HG03280 (cell line): ENCODE results near the gene BPIFB4.

Experiments
- ATAC-seq: cut with Tn5 transposase; IDR thresholded peaks from one replicate; pipeline ENCODE4 v1.9.1; 2021; ENCODE audit warnings: mild to moderate bottlenecking, moderate library complexity; ENCODE audit not compliant: unreplicated experiment

BPIFB4 gene

GRCh38 chr20:33059741-33060390 lies 19.6 kb upstream of the BPIFB4 start:
- ATAC-seq = no peak

GRCh38 chr20:33061658-33062028 lies 17.8 kb upstream of the BPIFB4 start:
- no peak for ATAC-seq

- no peak for ATAC-seq
Observed at GRCh38 chr20:33062105-33062824, 17.2 kb upstream of the BPIFB4 start.

GRCh38 chr20:33062825-33063149 lies 16.7 kb upstream of the BPIFB4 start:
- no peak for ATAC-seq

- no peak for ATAC-seq
Observed at GRCh38 chr20:33063271-33063670, 16.2 kb upstream of the BPIFB4 start.

GRCh38 chr20:33064572-33065287 lies 14.7 kb upstream of the BPIFB4 start:
- no peak for ATAC-seq

GRCh38 chr20:33065785-33066184 lies 13.7 kb upstream of the BPIFB4 start:
- no peak for ATAC-seq

GRCh38 chr20:33067806-33068205 lies 11.6 kb upstream of the BPIFB4 start:
- no peak for ATAC-seq

GRCh38 chr20:33068251-33068939 lies 11.0 kb upstream of the BPIFB4 start:
- ATAC-seq = no peak

GRCh38 chr20:33069673-33070072 lies 9.8 kb upstream of the BPIFB4 start:
- ATAC-seq = no peak

- ATAC-seq = no peak
Observed at GRCh38 chr20:33070111-33071053, 9.1 kb upstream of the BPIFB4 start.

GRCh38 chr20:33071198-33071597 lies 8.2 kb upstream of the BPIFB4 start:
- no peak for ATAC-seq

- ATAC-seq = no peak
Observed at GRCh38 chr20:33072362-33072761, 7.1 kb upstream of the BPIFB4 start.

GRCh38 chr20:33072813-33073212 lies 6.6 kb upstream of the BPIFB4 start:
- no peak for ATAC-seq

GRCh38 chr20:33074675-33075074 lies 4.8 kb upstream of the BPIFB4 start:
- no peak for ATAC-seq

GRCh38 chr20:33075281-33075680 lies 4.2 kb upstream of the BPIFB4 start:
- no peak for ATAC-seq

- ATAC-seq = no peak
Observed at GRCh38 chr20:33076662-33077372, 2.6 kb upstream of the BPIFB4 start.

- no peak for ATAC-seq
Observed at GRCh38 chr20:33081411-33082154, 2.1 kb downstream of the BPIFB4 start.

- ATAC-seq = no peak
Observed at GRCh38 chr20:33082546-33082945, 3.1 kb downstream of the BPIFB4 start.
